ENCODE results near the gene AP4M1. TPM values are rescaled to one million over a fixed set of nuclear protein-coding genes. Genes with fewer than 3 reads are reported as not detected.

Gene AP4M1
- total and polyA plus RNA-seq, 9 of the 15 experiments (the other 6 are each of a cell fraction or from before 2014, with no cell fraction given): 1.3 to 30.9 (median 14.1) TPM

- TF ChIP-seq ETV1 (tag; conservative IDR thresholded peaks at IDR 0.05; ENCODE audit: low read depth) (no peak), ZNF174 (CRISPR knock-in tag; IDR thresholded peaks at IDR 0.05) (no peak), NCOA2 (IDR thresholded peaks at IDR 0.05; ENCODE audit: partially characterized antibody in 2 of 2) (no peak), POLR2A (conservative IDR thresholded peaks at IDR 0.05) (peak; percentile 93), FOXJ3 (CRISPR knock-in tag; IDR thresholded peaks at IDR 0.05) (no peak), SMAD1 (IDR thresholded peaks at IDR 0.05; ENCODE audit: low read depth, low read length, partially characterized antibody) (peak; percentile 64), ZNF134 (CRISPR knock-in tag; conservative IDR thresholded peaks at IDR 0.05) (0 out of 2 replicates have a peak, but pooled peaks have one; percentile 22), POLR2B (IDR thresholded peaks at IDR 0.05; ENCODE audit: low read depth, partially characterized antibody) (peak; percentile 79), BCL6 (CRISPR knock-in tag; IDR thresholded peaks at IDR 0.05) (no peak), FOXA1 (IDR thresholded peaks at IDR 0.05; ENCODE audit: borderline replicate concordance) (no peak), TEAD2 (tag; IDR thresholded peaks at IDR 0.05) (no peak), ZZZ3 (IDR thresholded peaks at IDR 0.05) (no peak), CEBPZ (IDR thresholded peaks at IDR 0.05; ENCODE audit: borderline replicate concordance, low read depth, low read length) (no peak), ZNF311 (CRISPR knock-in tag; IDR thresholded peaks at IDR 0.05) (no peak), ZNF436 (CRISPR knock-in tag; IDR thresholded peaks at IDR 0.05) (no peak), NCOA6 (IDR thresholded peaks at IDR 0.05) (no peak), ZBTB5 (IDR thresholded peaks at IDR 0.05) (no peak), SMARCE1 (IDR thresholded peaks at IDR 0.05) (no peak; the same call in 1 of the 2 replicates), ZNF280A (IDR thresholded peaks at IDR 0.05; ENCODE audit: low read depth, partially characterized antibody) (no peak)
- TF ChIP-seq, protein P1, sequence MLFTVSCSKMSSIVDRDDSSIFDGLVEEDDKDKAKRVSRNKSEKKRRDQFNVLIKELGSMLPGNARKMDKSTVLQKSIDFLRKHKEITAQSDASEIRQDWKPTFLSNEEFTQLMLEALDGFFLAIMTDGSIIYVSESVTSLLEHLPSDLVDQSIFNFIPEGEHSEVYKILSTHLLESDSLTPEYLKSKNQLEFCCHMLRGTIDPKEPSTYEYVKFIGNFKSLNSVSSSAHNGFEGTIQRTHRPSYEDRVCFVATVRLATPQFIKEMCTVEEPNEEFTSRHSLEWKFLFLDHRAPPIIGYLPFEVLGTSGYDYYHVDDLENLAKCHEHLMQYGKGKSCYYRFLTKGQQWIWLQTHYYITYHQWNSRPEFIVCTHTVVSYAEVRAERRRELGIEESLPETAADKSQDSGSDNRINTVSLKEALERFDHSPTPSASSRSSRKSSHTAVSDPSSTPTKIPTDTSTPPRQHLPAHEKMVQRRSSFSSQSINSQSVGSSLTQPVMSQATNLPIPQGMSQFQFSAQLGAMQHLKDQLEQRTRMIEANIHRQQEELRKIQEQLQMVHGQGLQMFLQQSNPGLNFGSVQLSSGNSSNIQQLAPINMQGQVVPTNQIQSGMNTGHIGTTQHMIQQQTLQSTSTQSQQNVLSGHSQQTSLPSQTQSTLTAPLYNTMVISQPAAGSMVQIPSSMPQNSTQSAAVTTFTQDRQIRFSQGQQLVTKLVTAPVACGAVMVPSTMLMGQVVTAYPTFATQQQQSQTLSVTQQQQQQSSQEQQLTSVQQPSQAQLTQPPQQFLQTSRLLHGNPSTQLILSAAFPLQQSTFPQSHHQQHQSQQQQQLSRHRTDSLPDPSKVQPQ (CRISPR knock-in tag; IDR thresholded peaks at IDR 0.05; ENCODE audit: borderline replicate concordance): no peak
These were observed 12.6 kb upstream of the AP4M1 start, which contains the start of gene COPS6 (continued) for GRCh38 chr7:100088621-100089457.

Measured in K562 (cell line).